CD14-positive monocyte (primary cell): ENCODE results near the gene LRRTM3. TPM values are rescaled to one million over a fixed set of nuclear protein-coding genes. Genes with fewer than 3 reads are reported as not detected.

ENCODE experiments used
- DNase-seq, 3 donors: peaks; one replicate each; pipeline ENCODE4 v3.0.0-alpha.2; 2011 to 2022
- H2AFZ ChIP-seq: 2 replicates; pipeline ENCODE4 v1.6.0; 2012; ENCODE audit warnings: mild to moderate bottlenecking, low read depth, low read length, inconsistent platforms; ENCODE audit not compliant: insufficient read depth, poor library complexity, severe bottlenecking
- H3K27ac ChIP-seq, 2 donors: 1 replicate in 1 of 2; 2 replicates in 1 of 2; pipeline ENCODE4 v1.5.1; 2012 to 2013; ENCODE audit warnings: low read length in 2 of 2, control low read depth in 1 of 2, inconsistent platforms in 1 of 2, low read depth in 1 of 2, mild to moderate bottlenecking in 1 of 2
- H3K27me3 ChIP-seq, 2 donors: one replicate each; pipeline versions ENCODE4 v1.6.0 to v1.6.1; 2011 to 2013; ENCODE audit warnings: low read length in 2 of 2; ENCODE audit not compliant: control insufficient read depth in 2 of 2, insufficient read depth in 2 of 2
- H3K36me3 ChIP-seq, 2 donors: replicated peaks in 1 of 2; 1 replicate in 1 of 2; 2 replicates in 1 of 2; pipeline versions ENCODE4 v1.5.1 to v1.6.1; 2012 to 2013; ENCODE audit warnings: low read length in 2 of 2, control low read depth in 1 of 2, inconsistent platforms in 1 of 2, mild to moderate bottlenecking in 1 of 2; ENCODE audit not compliant: insufficient read depth in 2 of 2, control insufficient read depth in 1 of 2
- H3K4me1 ChIP-seq, 2 donors: 1 replicate in 1 of 2; 2 replicates in 1 of 2; pipeline versions ENCODE4 v1.5.1 to v1.6.1; 2012 to 2013; ENCODE audit warnings: low read length in 2 of 2, control low read depth in 1 of 2, inconsistent platforms in 1 of 2, mild to moderate bottlenecking in 1 of 2, moderate library complexity in 1 of 2; ENCODE audit not compliant: insufficient read depth in 2 of 2, control insufficient read depth in 1 of 2
- H3K4me2 ChIP-seq: replicated peaks from 2 replicates; pipeline ENCODE3; 2012; ENCODE audit warnings: low read length, moderate library complexity, mild to moderate bottlenecking; ENCODE audit not compliant: poor library complexity, severe bottlenecking; ENCODE audit errors: extremely low read depth
- H3K4me3 ChIP-seq, 3 experiments: fragments of 200-600 bp in 1 of 3; sonication (generic) in 1 of 3; replicated peaks in 1 of 3; 1 replicate in 2 of 3; 2 replicates in 1 of 3; pipeline ENCODE4 v1.5.1; 2011 to 2013; ENCODE audit warnings: low read length in 3 of 3, mild to moderate bottlenecking in 3 of 3, control low read depth in 2 of 3, low read depth in 2 of 3, inconsistent platforms in 1 of 3, moderate library complexity in 1 of 3
- H3K79me2 ChIP-seq: 2 replicates; pipeline ENCODE4 v1.6.0; 2012; ENCODE audit warnings: mild to moderate bottlenecking, control low read depth, inconsistent platforms, low read length, moderate library complexity; ENCODE audit not compliant: insufficient read depth
- H3K9ac ChIP-seq: 2 replicates; pipeline ENCODE4 v1.6.0; 2017; ENCODE audit warnings: low read length, mild to moderate bottlenecking; ENCODE audit not compliant: insufficient read depth, poor library complexity, severe bottlenecking
- H3K9me3 ChIP-seq, 2 donors: replicated peaks in 1 of 2; 1 replicate in 1 of 2; 2 replicates in 1 of 2; pipeline versions ENCODE4 v1.5.1 to v1.6.1; 2012 to 2013; ENCODE audit warnings: low read length in 2 of 2, control low read depth in 1 of 2; ENCODE audit not compliant: control insufficient read depth in 1 of 2, insufficient read depth in 1 of 2
- H4K20me1 ChIP-seq: 2 replicates; pipeline ENCODE4 v1.6.0; 2012; ENCODE audit warnings: mild to moderate bottlenecking, low read length, control low read depth, moderate library complexity; ENCODE audit not compliant: insufficient read depth
- H3K27ac Mint-ChIP-seq, 7 donors: one replicate each; pipeline ENCODE4 v1.8.0; 2020; ENCODE audit warnings: mild to moderate bottlenecking in 7 of 7, mixed read lengths in 7 of 7, moderate library complexity in 6 of 7, inconsistent platforms in 2 of 7
- H3K27me3 Mint-ChIP-seq, 3 donors: one replicate each; pipeline ENCODE4 v1.8.0; 2021 to 2022; ENCODE audit warnings: low read depth in 3 of 3, mild to moderate bottlenecking in 3 of 3, mixed read lengths in 3 of 3, moderate library complexity in 3 of 3, inconsistent platforms in 1 of 3
- H3K36me3 Mint-ChIP-seq, 2 donors: one replicate each; pipeline ENCODE4 v1.8.0; 2020; ENCODE audit warnings: mixed read lengths in 2 of 2, inconsistent platforms in 1 of 2, mild to moderate bottlenecking in 1 of 2
- H3K4me1 Mint-ChIP-seq: one replicate; pipeline ENCODE4 v1.8.0; 2020; ENCODE audit warnings: mild to moderate bottlenecking, mixed read lengths
- H3K4me3 Mint-ChIP-seq, 2 donors: one replicate each; pipeline ENCODE4 v1.8.0; 2020; ENCODE audit warnings: mild to moderate bottlenecking in 2 of 2, mixed read lengths in 2 of 2, moderate library complexity in 1 of 2
- H3K9me3 Mint-ChIP-seq, 7 donors: one replicate each; pipeline ENCODE4 v1.8.0; 2020 to 2022; ENCODE audit warnings: mixed read lengths in 7 of 7, mild to moderate bottlenecking in 6 of 7, moderate library complexity in 6 of 7, inconsistent platforms in 2 of 7
- WGBS: methylation state at CpG from one replicate; pipeline ENCODE4 v1.1.5; 2013; ENCODE audit warnings: missing lambda C conversion rate; ENCODE audit not compliant: insufficient coverage; 5-methylcytosine and 5-hydroxymethylcytosine counted together
- intact Hi-C, 2 donors: fragments of 100-400 bp; cut with micrococcal nuclease; formaldehyde crosslinking; loops; one replicate each; pipeline versions ENCODE4 v1.15.0 to v1.15.1; 2023
- polyA plus RNA-seq, 3 donors: library from polyadenylated mRNA; depleted of rRNA in 1 of 3; unstranded in 2 of 3; stranded (reverse) in 1 of 3; fragments of 300-500 nt in 2 of 3; fragments of >200 nt in 1 of 3; fragmentation: Illumina TruSeq in 2 of 3; gene quantifications; 1 replicate in 2 of 3; 2 replicates in 1 of 3; pipeline ENCODE4 v1.2.3, GENCODE V29; 2012 to 2021
- TF ChIP-seq, protein P1 (sequence below): fragments of 200-600 bp; IDR thresholded peaks from one replicate; pipeline ENCODE4 v1.8.0; 2022; ENCODE audit warnings: antibody characterized with exemption, mild to moderate bottlenecking

Gene LRRTM3
- polyA plus RNA-seq, 3 donors = not detected

DNA sequence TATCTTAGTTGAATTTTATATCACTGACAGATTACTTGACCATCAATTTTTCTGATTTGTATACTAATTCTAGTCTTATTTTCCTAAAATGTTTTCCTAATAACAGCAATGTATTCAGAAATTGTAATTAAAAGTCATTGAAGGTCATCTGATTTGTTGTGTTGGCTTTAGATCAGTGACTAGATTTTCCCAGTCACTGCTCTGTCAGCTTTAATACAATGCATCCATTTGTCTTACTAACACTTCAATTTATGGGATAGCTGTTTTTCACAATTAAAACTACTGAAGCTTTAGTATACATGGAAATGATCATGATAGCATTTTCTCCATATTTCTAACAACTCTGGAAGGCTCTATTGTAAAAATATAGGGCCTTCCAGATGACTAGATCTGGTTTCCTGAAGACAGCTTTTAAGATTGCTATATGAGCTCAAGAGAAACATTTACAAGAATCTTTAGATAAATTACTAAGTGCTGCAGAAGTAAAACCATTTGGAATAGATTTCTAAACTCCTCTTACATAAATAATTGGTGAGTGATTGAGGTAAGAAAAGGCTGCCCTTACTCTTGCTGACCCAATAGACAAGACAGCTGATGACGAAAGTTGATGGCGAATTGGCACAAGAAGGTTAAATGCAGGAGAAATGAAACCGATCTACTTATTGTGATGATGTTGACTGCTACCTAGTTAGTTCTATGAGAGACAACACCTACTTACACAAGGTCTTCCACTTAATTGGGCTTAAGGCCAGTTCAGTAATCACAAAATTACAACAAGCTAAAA lies 74.1 kb downstream of the LRRTM3 start:
- Histone ChIP-seq H3K4me2 (no peak overlapping the region), H3K9ac (no peak overlapping the region), H3K4me3 (no peak overlapping the region), H3K27ac (no peak overlapping the region), H3K4me1 (no peaks in the 10 kb centered on the region), H3K36me3 (no peaks in the 10 kb centered on the region), H3K79me2 (no peaks in the 10 kb centered on the region), H3K9me3 (no peaks in the 10 kb centered on the region), H4K20me1 (no peaks in the 10 kb centered on the region), H3K27me3 (no peaks in the 10 kb centered on the region), H2AFZ (no peak overlapping the region)
- H3K27ac Mint-ChIP-seq = no peak overlapping the region
- TF ChIP-seq, protein P1, sequence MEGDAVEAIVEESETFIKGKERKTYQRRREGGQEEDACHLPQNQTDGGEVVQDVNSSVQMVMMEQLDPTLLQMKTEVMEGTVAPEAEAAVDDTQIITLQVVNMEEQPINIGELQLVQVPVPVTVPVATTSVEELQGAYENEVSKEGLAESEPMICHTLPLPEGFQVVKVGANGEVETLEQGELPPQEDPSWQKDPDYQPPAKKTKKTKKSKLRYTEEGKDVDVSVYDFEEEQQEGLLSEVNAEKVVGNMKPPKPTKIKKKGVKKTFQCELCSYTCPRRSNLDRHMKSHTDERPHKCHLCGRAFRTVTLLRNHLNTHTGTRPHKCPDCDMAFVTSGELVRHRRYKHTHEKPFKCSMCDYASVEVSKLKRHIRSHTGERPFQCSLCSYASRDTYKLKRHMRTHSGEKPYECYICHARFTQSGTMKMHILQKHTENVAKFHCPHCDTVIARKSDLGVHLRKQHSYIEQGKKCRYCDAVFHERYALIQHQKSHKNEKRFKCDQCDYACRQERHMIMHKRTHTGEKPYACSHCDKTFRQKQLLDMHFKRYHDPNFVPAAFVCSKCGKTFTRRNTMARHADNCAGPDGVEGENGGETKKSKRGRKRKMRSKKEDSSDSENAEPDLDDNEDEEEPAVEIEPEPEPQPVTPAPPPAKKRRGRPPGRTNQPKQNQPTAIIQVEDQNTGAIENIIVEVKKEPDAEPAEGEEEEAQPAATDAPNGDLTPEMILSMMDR = no peak
- H3K27me3 Mint-ChIP-seq = no peaks in the 10 kb centered on the region
- no peaks in the 10 kb centered on the region for H3K4me1 Mint-ChIP-seq
- no peak overlapping the region for H3K4me3 Mint-ChIP-seq
- intact Hi-C loops = no loop called here
- H3K36me3 Mint-ChIP-seq = no peaks in the 10 kb centered on the region
- WGBS = no CpG with 5 or more reads among the region's 3 CpGs
- peaks cover 0 to 2% (median 0%) of the 10 kb centered on the region in 7 donors for H3K9me3 Mint-ChIP-seq
- DNase-seq = no peak

DNA sequence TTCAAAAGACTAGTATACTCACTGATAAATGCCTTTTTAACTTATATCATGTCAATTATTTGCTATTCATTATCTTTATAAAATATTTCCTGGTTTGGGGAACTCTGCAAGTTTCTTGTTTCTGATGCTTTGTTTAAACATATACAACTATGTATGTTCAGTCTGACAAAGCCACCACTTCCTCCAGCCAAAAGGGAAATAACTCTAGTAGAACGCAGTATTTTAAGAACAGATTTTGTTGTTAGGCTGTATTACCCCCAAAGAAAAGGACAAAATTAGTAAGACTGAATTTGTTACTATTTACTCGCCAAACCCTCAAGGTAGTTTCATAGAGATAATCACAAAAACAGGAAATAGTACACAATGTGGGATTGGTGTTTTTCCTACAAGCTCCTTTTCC lies 78.9 kb downstream of the LRRTM3 start:
- intact Hi-C loops = no loop called here
- Histone ChIP-seq H3K27me3 (no peaks in the 10 kb centered on the region), H3K4me3 (no peak overlapping the region), H4K20me1 (no peaks in the 10 kb centered on the region), H3K79me2 (no peaks in the 10 kb centered on the region), H2AFZ (no peak overlapping the region), H3K27ac (no peak overlapping the region), H3K9ac (no peak overlapping the region), H3K36me3 (no peaks in the 10 kb centered on the region), H3K4me2 (no peak overlapping the region), H3K9me3 (no peaks in the 10 kb centered on the region), H3K4me1 (no peaks in the 10 kb centered on the region)
- H3K4me3 Mint-ChIP-seq = no peak overlapping the region
- TF ChIP-seq, protein P1 = no peak
- WGBS = no CpG with 5 or more reads among the region's 2 CpGs
- H3K9me3 Mint-ChIP-seq = peaks cover 0 to 4% (median 0%) of the 10 kb centered on the region in 7 donors
- DNase-seq = no peak
- no peak overlapping the region for H3K27ac Mint-ChIP-seq
- H3K4me1 Mint-ChIP-seq = no peaks in the 10 kb centered on the region
- H3K36me3 Mint-ChIP-seq = no peaks in the 10 kb centered on the region
- no peaks in the 10 kb centered on the region for H3K27me3 Mint-ChIP-seq
